ENCODE measurements around the gene RNF114. TPM values are rescaled to one million over a fixed set of nuclear protein-coding genes. Genes with fewer than 3 reads are reported as not detected.
A peak's percentile ranks its signal among the peaks of the same experiment; 100 is the strongest.

RNF114 gene
- total and polyA plus RNA-seq, 10 of the 15 experiments (the other 5 are each of a cell fraction or from before 2014, with no cell fraction given), result 28.0 to 82.3 (median 47.2) TPM

DNA sequence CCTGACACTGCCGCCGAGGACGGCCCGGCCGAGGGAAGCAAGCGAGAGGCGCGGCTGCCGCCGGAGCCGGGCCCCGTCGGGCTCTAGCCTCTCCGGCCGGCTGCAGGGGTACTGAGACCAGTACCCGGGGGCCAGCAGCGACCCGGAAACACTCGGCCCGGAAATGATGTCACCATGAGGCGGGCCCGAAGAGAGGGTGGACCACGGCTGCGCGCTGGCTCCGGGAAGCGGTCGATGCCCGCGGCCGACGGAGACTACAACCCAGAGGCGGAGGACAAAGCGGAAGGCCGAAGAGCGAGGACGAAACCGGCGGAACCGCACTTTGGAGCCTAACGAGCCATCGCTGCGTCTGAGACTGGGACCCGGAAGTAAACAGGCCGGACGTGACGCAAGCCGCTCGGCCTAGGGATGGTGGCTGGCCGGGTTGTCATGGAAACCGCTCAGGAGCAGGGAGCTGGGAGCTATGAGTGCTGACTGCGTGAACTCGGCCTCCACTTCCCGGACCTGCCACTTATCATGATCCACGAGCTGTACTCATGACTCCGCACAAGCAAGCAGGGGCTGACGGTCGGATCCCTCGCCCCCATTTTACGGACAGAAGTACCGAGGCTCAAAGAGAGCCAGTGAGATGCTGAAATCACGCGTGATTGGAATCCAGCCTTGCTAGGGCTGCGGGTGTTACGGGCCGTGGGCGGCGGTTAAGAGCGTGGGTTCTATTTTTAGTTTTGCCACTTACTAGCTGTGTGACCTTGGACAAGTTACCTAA, 20.6 kb upstream of the RNF114 start, which contains the start of gene SPATA2 (continued):
- TF ChIP-seq, protein P1, sequence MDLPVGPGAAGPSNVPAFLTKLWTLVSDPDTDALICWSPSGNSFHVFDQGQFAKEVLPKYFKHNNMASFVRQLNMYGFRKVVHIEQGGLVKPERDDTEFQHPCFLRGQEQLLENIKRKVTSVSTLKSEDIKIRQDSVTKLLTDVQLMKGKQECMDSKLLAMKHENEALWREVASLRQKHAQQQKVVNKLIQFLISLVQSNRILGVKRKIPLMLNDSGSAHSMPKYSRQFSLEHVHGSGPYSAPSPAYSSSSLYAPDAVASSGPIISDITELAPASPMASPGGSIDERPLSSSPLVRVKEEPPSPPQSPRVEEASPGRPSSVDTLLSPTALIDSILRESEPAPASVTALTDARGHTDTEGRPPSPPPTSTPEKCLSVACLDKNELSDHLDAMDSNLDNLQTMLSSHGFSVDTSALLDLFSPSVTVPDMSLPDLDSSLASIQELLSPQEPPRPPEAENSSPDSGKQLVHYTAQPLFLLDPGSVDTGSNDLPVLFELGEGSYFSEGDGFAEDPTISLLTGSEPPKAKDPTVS (IDR thresholded peaks at IDR 0.05; ENCODE audit: low read depth, low read length), result no peak
- 0 out of 2 replicates have a peak, but pooled peaks have one; percentile 50 for TF ChIP-seq RBBP5 (conservative IDR thresholded peaks at IDR 0.05)
- TF ChIP-seq MEF2A (IDR thresholded peaks at IDR 0.05; ENCODE audit: insufficient read depth, low read depth, low read length), result peak; percentile 78
- no peak for TF ChIP-seq CBX5 (IDR thresholded peaks at IDR 0.05; ENCODE audit: low read depth)
- no peak for TF ChIP-seq SRF (IDR thresholded peaks at IDR 0.05; ENCODE audit: low read depth in 2 of 2, low read length in 2 of 2)
- no peak for TF ChIP-seq CHD1 (IDR thresholded peaks at IDR 0.05; ENCODE audit: low read depth, low read length)
- no peak for TF ChIP-seq ZSCAN29 (IDR thresholded peaks at IDR 0.05)

DNA sequence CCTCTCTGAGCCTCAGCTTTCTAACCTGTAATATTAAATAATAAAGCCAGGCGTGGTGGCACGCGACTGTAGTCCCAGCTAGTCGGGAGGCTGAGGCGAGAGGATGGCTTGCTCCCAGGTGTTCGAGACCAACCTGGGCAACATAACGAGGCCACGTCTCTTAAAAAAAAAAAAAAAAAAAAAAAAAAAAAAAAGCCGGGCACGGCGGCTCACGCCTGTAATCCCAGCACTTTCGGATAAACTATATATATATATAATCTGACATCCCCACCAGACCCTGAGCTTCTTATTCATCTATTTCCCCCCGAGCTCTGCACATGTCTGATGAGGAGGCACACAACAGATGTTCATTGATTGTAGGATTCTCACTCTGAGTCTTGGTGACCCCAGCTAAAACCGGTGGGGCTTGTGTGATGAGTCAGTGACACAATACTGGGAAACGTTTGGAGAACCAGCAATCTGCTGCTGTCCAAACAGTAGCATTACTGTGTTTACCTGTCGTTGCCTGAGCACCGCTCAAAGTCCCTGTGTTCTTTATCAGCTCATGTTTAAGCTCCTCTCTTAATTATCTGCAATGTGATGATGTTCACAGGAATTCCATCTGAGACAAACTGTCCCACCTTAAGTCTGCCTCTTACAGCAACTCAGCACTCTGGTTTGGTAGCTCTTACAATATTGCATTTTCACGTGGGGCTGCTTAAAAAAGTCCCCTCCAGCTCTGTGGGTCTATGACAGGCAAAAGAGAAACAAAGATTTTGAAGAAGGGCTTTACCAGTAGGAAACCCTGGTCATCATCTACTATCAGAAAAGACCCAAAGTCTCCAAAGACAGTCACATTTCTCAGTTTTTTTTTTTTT, 19.8 kb upstream of the RNF114 start:
- no peak for FAIRE-seq
- ChIA-PET SMC1A (ENCODE audit: uncharacterized antibody, unreplicated experiment) (interaction anchor here (0.7 to 1.5 kb wide), 6 partner anchors 13 to 304 kb away, joined by 3 to 9 read pairs (median 4); partner anchors contain the start of gene RNF114), RAD21 (ENCODE audit: unreplicated experiment) (interaction anchor here (0.6 to 1.7 kb wide), 8 partner anchors 12 to 375 kb away, joined by 3 to 9 read pairs (median 4); no protein-coding TSS in a partner anchor), CTCF (interaction anchor here (0.8 to 1.8 kb wide), 11 partner anchors 10 to 375 kb away, joined by 3 to 11 read pairs (median 4); partner anchors contain the start of gene UBE2V1), POLR2A (interaction anchor here (0.6 to 2.1 kb wide), 4 partner anchors 19 to 656 kb away, joined by 3 to 11 read pairs (median 6); partner anchors contain the start of gene RNF114)
- intact Hi-C loops (cut with micrococcal nuclease; ENCODE audit: unreplicated experiment), result no loop called here
- no peak for DNase-seq (ENCODE audit: low read depth, low spot score)
- Histone ChIP-seq H2AFZ (ENCODE audit: control insufficient read depth, low read depth, low read length) (peak overlapping the region; percentile 100), H3K4me1 (ENCODE audit: control insufficient read depth, insufficient read depth, low read length) (peaks cover 8% of the 10 kb centered on the region), H3K4me3 (peak overlapping the region; percentile 94), H3K79me2 (ENCODE audit: control insufficient read depth, insufficient read depth, low read length) (peaks cover 32% of the 10 kb centered on the region), H3K4me2 (ENCODE audit: control insufficient read depth, insufficient read depth) (peak overlapping the region; percentile 87), H3K36me3 (ENCODE audit: control insufficient read depth in 2 of 2, insufficient read depth in 2 of 2, low read length in 1 of 2) (peaks cover 0 to 4% of the 10 kb centered on the region in 2 experiments; a peak in 1 of 4 replicates), H4K20me1 (ENCODE audit: control insufficient read depth, insufficient read depth) (no peaks in the 10 kb centered on the region), H3K9ac (ENCODE audit: control insufficient read depth, insufficient read depth, low read length) (peak overlapping the region; percentile 97), H3K27me3 (replicated peaks in 1 of 2; ENCODE audit: control insufficient read depth in 2 of 2, insufficient read depth in 2 of 2, low read length in 1 of 2) (no peaks in the 10 kb centered on the region), H3K27ac (ENCODE audit: control insufficient read depth, insufficient read depth) (peak overlapping the region; percentile 100), H3K9me3 (replicated peaks; ENCODE audit: control insufficient read depth, insufficient read depth, low read length) (no peaks in the 10 kb centered on the region)
- BruUV-seq (replicated peaks), result no TSS peak
- WGBS (ENCODE audit: insufficient coverage, insufficient replicate concordance, low lambda C conversion rate, missing lambda C conversion rate), result 0% methylated on average over 12 of the region's 19 CpGs
- in situ Hi-C loops (cut with MboI), result no loop called here
- peak; percentile 5; the same call in 1 of the 3 replicates for ATAC-seq
- TF ChIP-seq POLR2A (IDR thresholded peaks at IDR 0.05; ENCODE audit: low read depth, low read length) (0 out of 2 replicates have a peak, but pooled peaks have one; percentile 21), NFYB (IDR thresholded peaks at IDR 0.05; ENCODE audit: insufficient read depth, low read depth, low read length) (no peak), TCF7 (IDR thresholded peaks at IDR 0.05; ENCODE audit: borderline replicate concordance) (0 out of 2 replicates have a peak, but pooled peaks have one; percentile 11), CREB1 (IDR thresholded peaks at IDR 0.05; ENCODE audit: low read depth) (no peak), BCL11A (IDR thresholded peaks at IDR 0.05; ENCODE audit: low read depth, low read length) (no peak), JUNB (IDR thresholded peaks at IDR 0.05) (peak; percentile 53), ZSCAN29 (IDR thresholded peaks at IDR 0.05) (no peak), SMC3 (IDR thresholded peaks at IDR 0.05; ENCODE audit: borderline replicate concordance, low read length) (no peak), CHD4 (IDR thresholded peaks at IDR 0.05) (no peak), FOXM1 (IDR thresholded peaks at IDR 0.05; ENCODE audit: low read depth, low read length) (no peak), ZNF217 (IDR thresholded peaks at IDR 0.05) (no peak), NBN (IDR thresholded peaks at IDR 0.05) (no peak), NFYA (IDR thresholded peaks at IDR 0.05; ENCODE audit: borderline replicate concordance, low read depth, low read length) (no peak), KLF5 (IDR thresholded peaks at IDR 0.05; ENCODE audit: partially characterized antibody) (no peak), IKZF2 (IDR thresholded peaks at IDR 0.05) (no peak), RAD51 (IDR thresholded peaks at IDR 0.05) (no peak)

Data from GM12878 (cell line).